ENCODE measurements around the gene SCARB1. TPM values are rescaled to one million over a fixed set of nuclear protein-coding genes. Genes with fewer than 3 reads are reported as not detected.

SCARB1 gene
- total and polyA plus RNA-seq, 2 experiments from 2014 or later: 31.0 to 62.5 TPM

DNA sequence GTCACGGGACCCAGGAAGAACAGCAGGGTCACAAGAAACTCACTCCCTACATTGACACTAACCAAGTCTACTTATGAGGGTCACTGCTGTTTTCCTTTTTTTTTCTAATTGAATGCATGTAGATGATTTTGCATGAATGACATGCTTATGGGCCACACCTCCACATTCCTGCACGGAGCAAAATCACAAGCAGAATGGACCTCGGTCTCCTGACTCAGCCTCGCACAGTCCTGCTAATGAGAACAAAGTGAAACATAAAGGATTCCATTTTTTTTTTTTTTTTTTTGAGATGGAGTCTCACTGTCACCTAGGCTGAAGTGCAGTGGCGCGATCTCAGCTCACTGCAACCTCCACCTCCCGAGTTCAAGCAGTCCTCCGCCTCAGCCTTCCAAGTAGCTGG is 12.3 kb downstream of the SCARB1 start:
- Histone ChIP-seq H2AFZ (no peak overlapping the region), H3K9me2 (ENCODE audit: insufficient read depth) (no peaks in the 10 kb centered on the region), H3K27ac (ENCODE audit: low read depth) (no peak overlapping the region), H3F3A (replicated peaks; ENCODE audit: low read depth) (no peaks in the 10 kb centered on the region), H3K27me3 (ENCODE audit: insufficient read depth) (no peaks in the 10 kb centered on the region), H3K36me3 (ENCODE audit: insufficient read depth) (no peaks in the 10 kb centered on the region), H3K4me2 (no peak overlapping the region), H4K20me1 (replicated peaks; ENCODE audit: insufficient read depth) (peaks cover 19% of the 10 kb centered on the region), H3K79me2 (replicated peaks; ENCODE audit: insufficient read depth) (peaks cover 56% of the 10 kb centered on the region), H3K4me3 (no peak overlapping the region), H3K4me1 (ENCODE audit: insufficient read depth) (0 out of 2 replicates have a peak, but pooled peaks cover 8% of the 10 kb centered on the region)
- Mint-ChIP-seq H3K4me3 (no peak overlapping the region), H3K27ac (no peak overlapping the region), H3K36me3 (ENCODE audit: low read depth) (peaks cover 7% of the 10 kb centered on the region; the same call in 2 of the 3 replicates), H3K4me1 (peaks cover 21% of the 10 kb centered on the region), H3K27me3 (ENCODE audit: insufficient read depth, low read depth, poor library complexity) (peaks cover 11% of the 10 kb centered on the region), H3K9me3 (no peaks in the 10 kb centered on the region)
- TF ChIP-seq, protein P1, sequence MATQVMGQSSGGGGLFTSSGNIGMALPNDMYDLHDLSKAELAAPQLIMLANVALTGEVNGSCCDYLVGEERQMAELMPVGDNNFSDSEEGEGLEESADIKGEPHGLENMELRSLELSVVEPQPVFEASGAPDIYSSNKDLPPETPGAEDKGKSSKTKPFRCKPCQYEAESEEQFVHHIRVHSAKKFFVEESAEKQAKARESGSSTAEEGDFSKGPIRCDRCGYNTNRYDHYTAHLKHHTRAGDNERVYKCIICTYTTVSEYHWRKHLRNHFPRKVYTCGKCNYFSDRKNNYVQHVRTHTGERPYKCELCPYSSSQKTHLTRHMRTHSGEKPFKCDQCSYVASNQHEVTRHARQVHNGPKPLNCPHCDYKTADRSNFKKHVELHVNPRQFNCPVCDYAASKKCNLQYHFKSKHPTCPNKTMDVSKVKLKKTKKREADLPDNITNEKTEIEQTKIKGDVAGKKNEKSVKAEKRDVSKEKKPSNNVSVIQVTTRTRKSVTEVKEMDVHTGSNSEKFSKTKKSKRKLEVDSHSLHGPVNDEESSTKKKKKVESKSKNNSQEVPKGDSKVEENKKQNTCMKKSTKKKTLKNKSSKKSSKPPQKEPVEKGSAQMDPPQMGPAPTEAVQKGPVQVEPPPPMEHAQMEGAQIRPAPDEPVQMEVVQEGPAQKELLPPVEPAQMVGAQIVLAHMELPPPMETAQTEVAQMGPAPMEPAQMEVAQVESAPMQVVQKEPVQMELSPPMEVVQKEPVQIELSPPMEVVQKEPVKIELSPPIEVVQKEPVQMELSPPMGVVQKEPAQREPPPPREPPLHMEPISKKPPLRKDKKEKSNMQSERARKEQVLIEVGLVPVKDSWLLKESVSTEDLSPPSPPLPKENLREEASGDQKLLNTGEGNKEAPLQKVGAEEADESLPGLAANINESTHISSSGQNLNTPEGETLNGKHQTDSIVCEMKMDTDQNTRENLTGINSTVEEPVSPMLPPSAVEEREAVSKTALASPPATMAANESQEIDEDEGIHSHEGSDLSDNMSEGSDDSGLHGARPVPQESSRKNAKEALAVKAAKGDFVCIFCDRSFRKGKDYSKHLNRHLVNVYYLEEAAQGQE (IDR thresholded peaks at IDR 0.05; ENCODE audit: unreplicated experiment): no peak
- TF ChIP-seq CREB1 (CRISPR knock-in tag; IDR thresholded peaks at IDR 0.05; ENCODE audit: low read depth) (no peak), STAT1 (IDR thresholded peaks at IDR 0.05; ENCODE audit: unreplicated experiment) (no peak)
- no peak for ATAC-seq
- DNase-seq (ENCODE audit: low spot score): no peak

GRCh38 chr12:124849382-124849781 is 14.3 kb downstream of the SCARB1 start:
- Histone ChIP-seq H4K20me1 (replicated peaks; ENCODE audit: insufficient read depth) (peaks cover 14% of the 10 kb centered on the region), H3K27ac (ENCODE audit: low read depth) (no peak overlapping the region), H3K36me3 (ENCODE audit: insufficient read depth) (no peaks in the 10 kb centered on the region), H3K4me3 (no peak overlapping the region), H3K27me3 (ENCODE audit: insufficient read depth) (no peaks in the 10 kb centered on the region), H3K9me2 (ENCODE audit: insufficient read depth) (no peaks in the 10 kb centered on the region), H2AFZ (no peak overlapping the region), H3K4me1 (ENCODE audit: insufficient read depth) (no peaks in the 10 kb centered on the region; the same call in 1 of the 2 replicates), H3K4me2 (no peak overlapping the region), H3F3A (replicated peaks; ENCODE audit: low read depth) (no peaks in the 10 kb centered on the region), H3K79me2 (replicated peaks; ENCODE audit: insufficient read depth) (peaks cover 38% of the 10 kb centered on the region)
- Mint-ChIP-seq H3K4me1 (peaks cover 6% of the 10 kb centered on the region), H3K27ac (no peak overlapping the region), H3K9me3 (no peaks in the 10 kb centered on the region), H3K27me3 (ENCODE audit: insufficient read depth, low read depth, poor library complexity) (peaks cover 9% of the 10 kb centered on the region), H3K36me3 (ENCODE audit: low read depth) (peaks cover 7% of the 10 kb centered on the region; the same call in 2 of the 3 replicates), H3K4me3 (no peak overlapping the region)
- ATAC-seq: no peak
- TF ChIP-seq ZNF331 (CRISPR knock-in tag; IDR thresholded peaks at IDR 0.05; ENCODE audit: low read depth) (no peak), STAT1 (IDR thresholded peaks at IDR 0.05; ENCODE audit: unreplicated experiment) (no peak), EZH2 (IDR thresholded peaks at IDR 0.05; ENCODE audit: low read depth, unreplicated experiment) (no peak), CTCF (conservative IDR thresholded peaks at IDR 0.05; ENCODE audit: low read depth in 2 of 2) (no peak), NANOG (IDR thresholded peaks at IDR 0.05; ENCODE audit: borderline replicate concordance) (no peak), ZNF114 (CRISPR knock-in tag; IDR thresholded peaks at IDR 0.05) (no peak)
- TF ChIP-seq, protein P2, sequence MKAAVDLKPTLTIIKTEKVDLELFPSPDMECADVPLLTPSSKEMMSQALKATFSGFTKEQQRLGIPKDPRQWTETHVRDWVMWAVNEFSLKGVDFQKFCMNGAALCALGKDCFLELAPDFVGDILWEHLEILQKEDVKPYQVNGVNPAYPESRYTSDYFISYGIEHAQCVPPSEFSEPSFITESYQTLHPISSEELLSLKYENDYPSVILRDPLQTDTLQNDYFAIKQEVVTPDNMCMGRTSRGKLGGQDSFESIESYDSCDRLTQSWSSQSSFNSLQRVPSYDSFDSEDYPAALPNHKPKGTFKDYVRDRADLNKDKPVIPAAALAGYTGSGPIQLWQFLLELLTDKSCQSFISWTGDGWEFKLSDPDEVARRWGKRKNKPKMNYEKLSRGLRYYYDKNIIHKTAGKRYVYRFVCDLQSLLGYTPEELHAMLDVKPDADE (IDR thresholded peaks at IDR 0.05): no peak
- DNase-seq (ENCODE audit: low spot score): no peak

All from GM23338 (cell line).